ENCODE results near the gene CMIP.

The CMIP gene

DNA sequence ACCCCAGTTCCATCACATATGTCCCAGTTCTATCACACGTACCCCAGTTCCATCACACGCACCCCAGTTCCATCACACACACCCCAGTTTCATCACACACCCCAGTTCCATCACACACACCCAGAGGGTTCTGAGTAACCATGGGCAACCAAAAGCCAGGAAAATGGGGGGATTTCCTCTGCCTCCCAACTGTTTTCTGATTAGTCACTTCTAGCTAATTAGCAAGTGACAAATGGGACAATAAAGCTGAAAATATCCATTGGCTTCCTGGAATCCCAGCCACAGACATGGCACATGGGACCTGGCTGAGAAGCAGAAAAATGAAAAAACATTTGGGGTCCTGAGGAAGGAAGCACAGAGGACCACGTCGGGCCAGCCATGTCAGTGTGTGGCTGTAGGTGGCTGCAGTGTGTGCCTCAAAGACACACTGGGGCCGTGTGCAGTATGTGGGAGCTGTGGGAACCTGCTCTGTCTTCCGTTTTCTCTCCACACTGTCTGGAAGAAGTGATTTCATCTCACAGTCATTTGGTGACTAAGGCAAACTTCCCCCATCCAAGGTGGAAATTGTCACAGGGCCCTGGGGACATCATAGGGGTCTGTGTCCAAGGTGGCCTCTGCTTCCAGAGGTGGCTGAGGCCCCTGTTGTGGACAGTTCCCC lies 106.7 kb downstream of the CMIP start:
- peaks cover 17% of the 10 kb centered on the region for H3K36me3 ChIP-seq (ENCODE audit: insufficient read depth, insufficient read length, low read length)
- H3K27me3 ChIP-seq (ENCODE audit: insufficient read depth, insufficient read length): no peaks in the 10 kb centered on the region
- no peak overlapping the region for H3K9ac ChIP-seq (ENCODE audit: insufficient read length, low read depth)
- H3K9me3 ChIP-seq (ENCODE audit: insufficient read depth, low read length): no peaks in the 10 kb centered on the region
- no peak for TF ChIP-seq YY1 (IDR thresholded peaks at IDR 0.05; ENCODE audit: insufficient read depth, insufficient read length)
- no peak for TF ChIP-seq ZNF274 (IDR thresholded peaks at IDR 0.05; ENCODE audit: low read depth, low read length)
- no peak for TF ChIP-seq SUZ12 (IDR thresholded peaks at IDR 0.05; ENCODE audit: extremely low read depth, insufficient read depth, insufficient read length)
- H3K4me1 ChIP-seq (ENCODE audit: insufficient read depth, insufficient read length): peaks cover 17% of the 10 kb centered on the region
- DNase-seq (ENCODE audit: low read depth, low spot score): no peak
- H3K4me3 ChIP-seq (ENCODE audit: insufficient read length, low read depth): no peak overlapping the region

DNA sequence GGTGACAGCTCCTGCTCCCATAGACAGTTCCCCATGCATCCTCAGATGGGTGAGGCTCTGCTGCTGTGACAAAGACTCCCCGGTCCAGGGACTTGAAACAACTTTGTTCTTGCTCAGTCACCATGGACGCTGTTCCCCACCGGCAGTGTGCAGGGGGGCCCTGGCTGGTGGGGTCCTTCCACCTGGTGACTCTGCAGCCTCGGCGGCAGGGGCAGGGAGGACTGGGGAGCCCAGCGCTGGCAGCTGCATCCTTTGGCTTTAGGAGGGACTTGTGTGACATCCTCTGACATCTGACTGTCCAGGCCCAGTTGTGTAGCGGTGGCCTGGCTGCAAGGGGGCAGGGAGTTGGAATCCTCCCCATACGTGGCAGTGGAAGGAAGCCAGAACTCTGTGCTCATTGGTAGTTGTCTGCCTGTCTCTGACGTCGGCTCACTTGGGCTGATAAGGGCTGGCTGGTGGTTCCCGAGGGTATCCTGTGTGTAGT lies 107.3 kb downstream of the CMIP start:
- Histone ChIP-seq H3K27me3 (ENCODE audit: insufficient read depth, insufficient read length) (no peaks in the 10 kb centered on the region), H3K9ac (ENCODE audit: insufficient read length, low read depth) (no peak overlapping the region), H3K4me1 (ENCODE audit: insufficient read depth, insufficient read length) (peaks cover 15% of the 10 kb centered on the region), H3K36me3 (ENCODE audit: insufficient read depth, insufficient read length, low read length) (peaks cover 17% of the 10 kb centered on the region), H3K4me3 (ENCODE audit: insufficient read length, low read depth) (no peak overlapping the region), H3K9me3 (ENCODE audit: insufficient read depth, low read length) (no peaks in the 10 kb centered on the region)
- no peak for DNase-seq (ENCODE audit: low read depth, low spot score)
- no peak for TF ChIP-seq SUZ12 (IDR thresholded peaks at IDR 0.05; ENCODE audit: extremely low read depth, insufficient read depth, insufficient read length)
- TF ChIP-seq YY1 (IDR thresholded peaks at IDR 0.05; ENCODE audit: insufficient read depth, insufficient read length): no peak
- no peak for TF ChIP-seq ZNF274 (IDR thresholded peaks at IDR 0.05; ENCODE audit: low read depth, low read length)

DNA sequence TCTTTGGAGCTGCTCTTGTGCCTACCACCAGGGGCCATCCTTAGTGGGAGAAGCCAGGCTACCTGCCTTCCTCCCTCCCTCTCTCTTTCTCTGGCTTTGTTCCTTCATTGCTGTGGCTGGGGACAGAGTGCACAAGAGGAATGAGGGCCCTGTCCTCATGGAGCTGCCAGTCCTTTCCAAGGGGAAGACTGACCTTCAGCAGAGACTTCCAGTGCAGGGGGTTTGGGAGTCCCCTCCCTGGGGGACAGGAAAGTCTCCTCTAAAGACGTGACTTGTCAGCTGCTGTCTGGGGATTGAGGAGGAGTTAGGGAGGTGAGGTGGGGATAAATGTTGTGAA lies 108.1 kb downstream of the CMIP start:
- peaks cover 12% of the 10 kb centered on the region for H3K4me1 ChIP-seq (ENCODE audit: insufficient read depth, insufficient read length)
- no peak for TF ChIP-seq ZNF274 (IDR thresholded peaks at IDR 0.05; ENCODE audit: low read depth, low read length)
- TF ChIP-seq YY1 (IDR thresholded peaks at IDR 0.05; ENCODE audit: insufficient read depth, insufficient read length): no peak
- no peak for TF ChIP-seq SUZ12 (IDR thresholded peaks at IDR 0.05; ENCODE audit: extremely low read depth, insufficient read depth, insufficient read length)
- no peak overlapping the region for H3K4me3 ChIP-seq (ENCODE audit: insufficient read length, low read depth)
- no peak for DNase-seq (ENCODE audit: low read depth, low spot score)
- H3K9me3 ChIP-seq (ENCODE audit: insufficient read depth, low read length): no peaks in the 10 kb centered on the region
- H3K36me3 ChIP-seq (ENCODE audit: insufficient read depth, insufficient read length, low read length): peaks cover 17% of the 10 kb centered on the region
- H3K9ac ChIP-seq (ENCODE audit: insufficient read length, low read depth): no peak overlapping the region
- no peaks in the 10 kb centered on the region for H3K27me3 ChIP-seq (ENCODE audit: insufficient read depth, insufficient read length)

DNA sequence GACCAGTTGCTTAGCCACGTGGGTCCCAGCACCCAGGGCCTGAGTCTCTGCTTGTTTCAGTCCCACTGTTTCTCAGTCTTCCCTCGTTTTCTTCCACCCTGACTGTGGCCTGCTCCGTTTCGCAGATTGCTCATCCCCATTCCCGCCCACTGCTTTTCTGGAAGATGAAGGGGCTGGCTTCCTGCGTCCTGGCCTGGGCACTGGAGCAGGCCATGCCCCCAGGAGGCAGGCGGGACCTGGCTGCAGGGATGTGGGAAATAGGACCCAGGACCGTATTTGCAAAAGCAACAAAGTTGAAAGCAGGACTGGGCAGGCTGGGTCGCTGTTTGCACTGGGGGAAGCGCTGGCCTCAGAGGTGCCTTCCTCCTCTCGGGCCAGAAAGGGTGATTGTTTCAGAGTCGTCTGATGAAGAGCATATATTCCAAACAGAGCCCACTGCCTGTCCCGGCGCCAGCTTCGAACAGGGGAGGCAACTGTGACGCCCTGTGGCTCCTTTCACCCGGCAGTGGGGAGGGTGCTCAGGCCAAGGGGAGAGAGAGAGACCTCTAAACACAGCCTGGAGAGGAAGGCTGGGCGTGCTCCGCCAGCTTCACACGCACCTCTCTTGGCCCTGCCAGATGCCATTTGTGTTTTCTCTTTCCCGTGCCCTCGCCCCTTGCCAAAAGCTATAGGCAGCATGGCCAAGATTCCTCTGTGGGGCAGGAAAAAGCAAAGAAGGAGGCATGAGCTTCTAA lies 108.6 kb downstream of the CMIP start:
- TF ChIP-seq SUZ12 (IDR thresholded peaks at IDR 0.05; ENCODE audit: extremely low read depth, insufficient read depth, insufficient read length) (no peak), ZNF274 (IDR thresholded peaks at IDR 0.05; ENCODE audit: low read depth, low read length) (no peak), YY1 (IDR thresholded peaks at IDR 0.05; ENCODE audit: insufficient read depth, insufficient read length) (no peak)
- Histone ChIP-seq H3K9me3 (ENCODE audit: insufficient read depth, low read length) (no peaks in the 10 kb centered on the region), H3K36me3 (ENCODE audit: insufficient read depth, insufficient read length, low read length) (peaks cover 19% of the 10 kb centered on the region), H3K9ac (ENCODE audit: insufficient read length, low read depth) (no peak overlapping the region), H3K4me3 (ENCODE audit: insufficient read length, low read depth) (no peak overlapping the region), H3K4me1 (ENCODE audit: insufficient read depth, insufficient read length) (peaks cover 10% of the 10 kb centered on the region), H3K27me3 (ENCODE audit: insufficient read depth, insufficient read length) (no peaks in the 10 kb centered on the region)
- no peak for DNase-seq (ENCODE audit: low read depth, low spot score)

DNA sequence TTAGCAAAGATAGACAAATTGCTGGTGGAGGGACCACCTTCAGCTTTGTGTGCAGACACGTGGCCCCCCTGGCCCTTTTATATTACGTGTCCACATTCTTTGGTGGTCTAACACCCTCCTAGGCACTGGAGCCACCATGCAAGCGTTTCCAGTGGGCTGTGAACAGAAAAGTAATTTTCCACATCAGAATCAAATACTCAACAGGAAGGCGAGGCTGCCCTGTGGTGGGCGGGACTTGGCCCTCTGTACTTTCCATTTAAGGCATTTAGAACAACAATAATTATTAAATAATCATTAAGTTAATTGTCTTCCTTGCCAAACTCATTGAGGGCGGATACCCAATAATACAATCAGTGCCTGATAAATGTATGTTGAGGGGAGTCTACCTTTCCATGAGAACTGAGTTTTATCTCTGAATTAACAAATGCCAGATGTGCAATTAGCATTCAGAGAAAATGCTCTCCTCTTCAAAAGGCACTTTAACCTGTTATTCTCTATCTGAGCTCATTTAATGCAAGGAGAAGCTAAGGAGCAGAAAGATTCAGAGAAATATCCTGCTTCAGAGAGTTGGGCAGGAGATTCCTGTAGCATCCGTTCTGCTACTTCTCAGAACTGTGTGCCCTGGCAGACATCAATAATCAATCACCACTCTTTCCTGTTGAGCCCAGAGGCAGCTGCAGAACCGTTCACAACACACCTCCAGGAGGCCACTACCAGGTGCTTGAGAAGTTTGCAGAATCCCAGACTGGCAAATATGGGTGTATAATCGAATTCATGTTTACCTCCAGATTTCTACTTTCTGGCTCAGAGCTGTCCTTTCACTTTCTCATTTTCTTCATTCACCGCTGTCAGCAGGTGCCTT lies 109.4 kb downstream of the CMIP start:
- Histone ChIP-seq H3K4me3 (ENCODE audit: insufficient read length, low read depth) (no peak overlapping the region), H3K9ac (ENCODE audit: insufficient read length, low read depth) (no peak overlapping the region), H3K9me3 (ENCODE audit: insufficient read depth, low read length) (no peaks in the 10 kb centered on the region), H3K36me3 (ENCODE audit: insufficient read depth, insufficient read length, low read length) (peaks cover 23% of the 10 kb centered on the region), H3K27me3 (ENCODE audit: insufficient read depth, insufficient read length) (no peaks in the 10 kb centered on the region), H3K4me1 (ENCODE audit: insufficient read depth, insufficient read length) (peaks cover 10% of the 10 kb centered on the region)
- TF ChIP-seq ZNF274 (IDR thresholded peaks at IDR 0.05; ENCODE audit: low read depth, low read length) (no peak), SUZ12 (IDR thresholded peaks at IDR 0.05; ENCODE audit: extremely low read depth, insufficient read depth, insufficient read length) (no peak), YY1 (IDR thresholded peaks at IDR 0.05; ENCODE audit: insufficient read depth, insufficient read length) (no peak)
- DNase-seq (ENCODE audit: low read depth, low spot score): no peak

DNA sequence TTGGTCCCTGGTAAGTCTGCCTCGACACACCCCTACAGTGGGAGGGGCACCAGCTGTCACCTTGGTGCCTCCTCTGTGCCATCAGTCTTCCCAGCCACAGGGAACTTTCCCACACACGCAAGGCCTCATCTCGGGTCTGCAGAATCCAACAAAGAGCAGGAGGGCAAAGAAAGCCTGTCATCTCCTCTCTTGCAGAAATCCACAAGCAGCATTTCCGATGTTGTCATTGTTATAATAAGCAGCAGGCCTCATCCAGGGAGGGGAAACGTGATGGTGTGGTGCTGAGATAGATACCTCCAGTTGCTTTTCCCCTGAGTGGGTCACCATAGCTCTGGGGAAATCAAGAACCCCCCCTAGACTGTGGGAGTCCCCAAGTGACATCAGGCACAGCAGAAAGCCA lies 110.4 kb downstream of the CMIP start:
- Histone ChIP-seq H3K9ac (ENCODE audit: insufficient read length, low read depth) (no peak overlapping the region), H3K9me3 (ENCODE audit: insufficient read depth, low read length) (no peaks in the 10 kb centered on the region), H3K27me3 (ENCODE audit: insufficient read depth, insufficient read length) (no peaks in the 10 kb centered on the region), H3K36me3 (ENCODE audit: insufficient read depth, insufficient read length, low read length) (peaks cover 23% of the 10 kb centered on the region), H3K4me3 (ENCODE audit: insufficient read length, low read depth) (no peak overlapping the region), H3K4me1 (ENCODE audit: insufficient read depth, insufficient read length) (peaks cover 10% of the 10 kb centered on the region)
- DNase-seq (ENCODE audit: low read depth, low spot score): no peak
- no peak for TF ChIP-seq ZNF274 (IDR thresholded peaks at IDR 0.05; ENCODE audit: low read depth, low read length)
- TF ChIP-seq SUZ12 (IDR thresholded peaks at IDR 0.05; ENCODE audit: extremely low read depth, insufficient read depth, insufficient read length): no peak
- no peak for TF ChIP-seq YY1 (IDR thresholded peaks at IDR 0.05; ENCODE audit: insufficient read depth, insufficient read length)

DNA sequence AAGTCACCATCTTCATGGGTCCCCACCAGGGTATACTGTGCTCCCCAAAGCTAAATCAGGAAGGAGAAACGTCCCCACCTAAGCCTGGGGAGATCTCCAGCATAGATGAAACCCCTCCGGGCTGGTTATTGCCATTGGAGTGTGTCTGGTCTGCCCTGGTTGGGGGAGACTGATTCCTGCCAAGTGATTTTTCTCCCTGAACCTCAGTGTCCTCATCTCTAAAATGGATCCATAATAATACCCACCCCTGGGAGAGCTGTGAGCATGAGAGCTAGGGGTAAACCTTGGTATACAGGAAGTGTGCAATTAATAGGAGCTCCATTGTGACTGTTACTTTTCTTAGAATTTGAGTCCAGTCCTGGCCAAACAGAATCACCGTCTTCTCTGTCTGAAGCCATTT lies 111.1 kb downstream of the CMIP start:
- no peak for DNase-seq (ENCODE audit: low read depth, low spot score)
- Histone ChIP-seq H3K4me3 (ENCODE audit: insufficient read length, low read depth) (no peak overlapping the region), H3K4me1 (ENCODE audit: insufficient read depth, insufficient read length) (peaks cover 6% of the 10 kb centered on the region)

More for the DNA sequence above, 111.1 kb downstream of the CMIP start:
- peaks cover 19% of the 10 kb centered on the region for H3K36me3 ChIP-seq (ENCODE audit: insufficient read depth, insufficient read length, low read length)
- TF ChIP-seq SUZ12 (IDR thresholded peaks at IDR 0.05; ENCODE audit: extremely low read depth, insufficient read depth, insufficient read length) (no peak), ZNF274 (IDR thresholded peaks at IDR 0.05; ENCODE audit: low read depth, low read length) (no peak), YY1 (IDR thresholded peaks at IDR 0.05; ENCODE audit: insufficient read depth, insufficient read length) (no peak)
- H3K9me3 ChIP-seq (ENCODE audit: insufficient read depth, low read length): no peaks in the 10 kb centered on the region
- no peaks in the 10 kb centered on the region for H3K27me3 ChIP-seq (ENCODE audit: insufficient read depth, insufficient read length)
- no peak overlapping the region for H3K9ac ChIP-seq (ENCODE audit: insufficient read length, low read depth)

All from NT2/D1 (cell line).